ENCODE results near the gene FRMD4B.

- TF ChIP-seq POLR2A (IDR thresholded peaks at IDR 0.05; ENCODE audit: low read depth, low read length) = no peak
- TF ChIP-seq POLR2AphosphoS5 (IDR thresholded peaks at IDR 0.05; ENCODE audit: low read depth, low read length) = no peak
- TF ChIP-seq TAF1 (IDR thresholded peaks at IDR 0.05; ENCODE audit: low read depth, low read length) = no peak
- TF ChIP-seq PAX5 (IDR thresholded peaks at IDR 0.05; ENCODE audit: insufficient read depth, low read length, severe bottlenecking) = no peak
These were observed 17.6 kb upstream of the FRMD4B start for GRCh38 chr3:69403454-69403853.
